B cell (primary cell): ENCODE results near the gene ATP8B1. TPM values are rescaled to one million over a fixed set of nuclear protein-coding genes. Genes with fewer than 3 reads are reported as not detected.

Experiments used
- ATAC-seq: fragments of 200-7000 bp; cut with Tn5 transposase; one replicate; pipeline ENCODE4 v1.10.0; 2021; ENCODE audit warnings: low read depth, mild to moderate bottlenecking, moderate number of reproducible peaks, moderate library complexity
- CTCF ChIA-PET: fragments of 350-600 bp; sonication (Branson Sonifier 250); formaldehyde crosslinking; loops from one replicate; lab custom pipeline; 2021; ENCODE audit warnings: antibody characterized with exemption, inconsistent platforms; lab: Charles Lee
- POLR2A ChIA-PET: fragments of 350-600 bp; sonication (Branson Sonifier 250); formaldehyde crosslinking; loops from one replicate; lab custom pipeline; 2021; ENCODE audit warnings: antibody characterized with exemption; lab: Charles Lee
- DNase-seq: peaks from one replicate; pipeline ENCODE4 v3.0.0; 2013
- H2AFZ ChIP-seq: 2 replicates; pipeline ENCODE4 v1.6.1; 2012; ENCODE audit warnings: mild to moderate bottlenecking, low read depth, low read length; ENCODE audit not compliant: insufficient read depth, poor library complexity, severe bottlenecking
- H3K27ac ChIP-seq, 2 donors: 1 replicate in 1 of 2; 2 replicates in 1 of 2; pipeline ENCODE4 v1.5.1; 2012 to 2013; ENCODE audit warnings: low read length in 2 of 2, mild to moderate bottlenecking in 2 of 2, moderate library complexity in 1 of 2
- H3K27me3 ChIP-seq, 4 experiments: fragments of 200-600 bp in 1 of 4; sonication (generic) in 1 of 4; replicated peaks in 1 of 4; 1 replicate in 2 of 4; 2 replicates in 2 of 4; pipeline versions ENCODE4 v1.6.1 to v1.7.0; 2013 to 2016; ENCODE audit warnings: low read length in 3 of 4, mild to moderate bottlenecking in 2 of 4, mixed read lengths in 1 of 4, moderate library complexity in 1 of 4; ENCODE audit not compliant: insufficient read depth in 4 of 4, control insufficient read depth in 3 of 4; ENCODE audit errors: control extremely low read depth in 1 of 4
- H3K36me3 ChIP-seq, 2 experiments: replicated peaks in 1 of 2; 1 replicate in 1 of 2; 2 replicates in 1 of 2; pipeline versions ENCODE4 v1.6.1 to v1.7.1; 2013; ENCODE audit warnings: low read length in 1 of 2; ENCODE audit not compliant: insufficient read depth in 2 of 2, control insufficient read depth in 1 of 2; ENCODE audit errors: control extremely low read depth in 1 of 2, extremely low read depth in 1 of 2
- H3K4me1 ChIP-seq, 2 donors: fragments of 200-600 bp in 1 of 2; sonication (generic) in 1 of 2; 1 replicate in 1 of 2; 2 replicates in 1 of 2; pipeline versions ENCODE4 v1.5.1 to v1.6.1; 2013 to 2017; ENCODE audit warnings: low read length in 2 of 2; ENCODE audit not compliant: control insufficient read depth in 2 of 2, insufficient read depth in 2 of 2
- H3K4me2 ChIP-seq: replicated peaks from 2 replicates; pipeline ENCODE3; 2012; ENCODE audit warnings: mild to moderate bottlenecking, low read depth, low read length; ENCODE audit not compliant: poor library complexity, severe bottlenecking
- H3K4me3 ChIP-seq, 5 experiments: fragments of 200-600 bp in 1 of 5; sonication (generic) in 1 of 5; 1 replicate in 3 of 5; 2 replicates in 2 of 5; pipeline versions ENCODE4 v1.5.1 to v1.7.0; 2011 to 2016; ENCODE audit warnings: low read length in 4 of 5, mild to moderate bottlenecking in 4 of 5, low read depth in 2 of 5, control low read depth in 1 of 5, moderate library complexity in 1 of 5; ENCODE audit not compliant: insufficient read depth in 1 of 5; ENCODE audit errors: control extremely low read depth in 1 of 5, extremely low read depth in 1 of 5
- H3K79me2 ChIP-seq: fragments of 200-600 bp; sonication (generic); one replicate; pipeline ENCODE4 v1.6.0; 2016; ENCODE audit warnings: low read length; ENCODE audit not compliant: control insufficient read depth, insufficient read depth
- H3K9ac ChIP-seq: fragments of 200-600 bp; sonication (generic); 2 replicates; pipeline ENCODE4 v1.6.1; 2017; ENCODE audit warnings: mild to moderate bottlenecking, low read length, moderate library complexity
- H3K9me3 ChIP-seq, 3 donors: one replicate each; pipeline versions ENCODE4 v1.6.1 to v1.7.1; 2013; ENCODE audit warnings: low read length in 2 of 3; ENCODE audit not compliant: control insufficient read depth in 2 of 3, insufficient read depth in 1 of 3; ENCODE audit errors: control extremely low read depth in 1 of 3
- H4K20me1 ChIP-seq: 2 replicates; pipeline ENCODE4 v1.6.0; 2012; ENCODE audit warnings: mild to moderate bottlenecking, low read length; ENCODE audit not compliant: insufficient read depth, control insufficient read depth, poor library complexity, severe bottlenecking
- H3K27ac Mint-ChIP-seq: one replicate; pipeline ENCODE4 v1.8.0; 2021; ENCODE audit warnings: mixed read lengths
- H3K27me3 Mint-ChIP-seq: one replicate; pipeline ENCODE4 v1.8.0; 2021; ENCODE audit warnings: mixed read lengths
- H3K4me1 Mint-ChIP-seq: one replicate; pipeline ENCODE4 v1.8.0; 2021; ENCODE audit warnings: mixed read lengths
- H3K4me3 Mint-ChIP-seq: one replicate; pipeline ENCODE4 v1.8.0; 2021; ENCODE audit warnings: mixed read lengths
- H3K9me3 Mint-ChIP-seq: one replicate; pipeline ENCODE4 v1.8.0; 2022; ENCODE audit warnings: mixed read lengths; ENCODE audit not compliant: insufficient read depth
- CTCF ChIP-seq: fragments of 200-600 bp; IDR thresholded peaks from one replicate; pipeline ENCODE4 v1.8.0; 2022; ENCODE audit warnings: antibody characterized with exemption, mild to moderate bottlenecking
- EZH2 ChIP-seq: IDR thresholded peaks from 2 replicates; pipeline ENCODE4 v1.6.1; 2012; ENCODE audit warnings: borderline replicate concordance, low read depth, mild to moderate bottlenecking, moderate library complexity, low read length; ENCODE audit not compliant: insufficient read depth, poor library complexity, severe bottlenecking
- WGBS: methylation state at CpG from one replicate; pipeline ENCODE4 v1.1.5; 2013; ENCODE audit warnings: missing lambda C conversion rate; ENCODE audit not compliant: insufficient coverage; 5-methylcytosine and 5-hydroxymethylcytosine counted together
- intact Hi-C: fragments of 100-400 bp; cut with micrococcal nuclease; formaldehyde crosslinking; loops from one replicate; pipeline ENCODE4 v1.10.0; 2022
- polyA plus RNA-seq: library from polyadenylated mRNA; depleted of rRNA; stranded (reverse); fragments of >200 nt; gene quantifications from 2 replicates; pipeline ENCODE4 v1.2.3, GENCODE V29; 2012
- total RNA-seq, 2 donors: library from RNA; stranded (reverse); fragments of 120-200 nt in 1 of 2; gene quantifications; 1 replicate in 1 of 2; 2 replicates in 1 of 2; pipeline versions ENCODE4 v1.2.3 to v1.2.4, GENCODE V29; 2013 to 2022

The ATP8B1 gene
- total and polyA plus RNA-seq, 2 donors (not counting 1 experiment from before 2014, with no cell fraction given): 0.27 TPM; not detected in 1

- Histone ChIP-seq H3K9me3 (peaks cover 0 to 16% (median 0%) of the 10 kb centered on the region in 3 donors), H3K27me3 (peaks cover 0 to 38% (median 21%) of the 10 kb centered on the region in 4 experiments), H3K4me2 (no peak overlapping the region), H3K4me1 (peaks cover 23 to 25% of the 10 kb centered on the region in 2 donors), H3K4me3 (no peak overlapping the region), H3K36me3 (no peaks in the 10 kb centered on the region), H2AFZ (no peak overlapping the region), H3K79me2 (no peaks in the 10 kb centered on the region), H3K9ac (no peak overlapping the region), H3K27ac (no peak overlapping the region), H4K20me1 (no peaks in the 10 kb centered on the region)
- intact Hi-C loops: loop anchor here (5.0 kb wide), 1 partner anchor 33 kb away; no protein-coding TSS in a partner anchor
- DNase-seq: no peak
- no peaks in the 10 kb centered on the region for H3K9me3 Mint-ChIP-seq
- H3K4me3 Mint-ChIP-seq: peak overlapping the region; percentile 11
- ATAC-seq: no peak
- H3K4me1 Mint-ChIP-seq: peaks cover 22% of the 10 kb centered on the region
- POLR2A ChIA-PET: no interaction called here
- CTCF ChIA-PET: no interaction called here
- no peak for TF ChIP-seq EZH2
- no peak for TF ChIP-seq CTCF
- peaks cover 40% of the 10 kb centered on the region for H3K27me3 Mint-ChIP-seq
- 63% methylated on average over 5 of the region's 6 CpGs for WGBS
- H3K27ac Mint-ChIP-seq: no peak overlapping the region
These were observed 1.4 kb upstream of the ATP8B1 start for GRCh38 chr18:57804557-57804956.

- ChIA-PET CTCF (no interaction called here), POLR2A (no interaction called here)
- Histone ChIP-seq H2AFZ (peak overlapping the region; percentile 41), H3K4me2 (peak overlapping the region; percentile 97), H3K9ac (peak overlapping the region; percentile 65), H3K27me3 (peaks cover 0 to 38% (median 21%) of the 10 kb centered on the region in 4 experiments), H3K4me1 (peaks cover 23 to 25% of the 10 kb centered on the region in 2 donors), H3K4me3 (peak overlapping the region in 4 of 5 experiments; percentile 30 to 69 (median 54)), H4K20me1 (no peaks in the 10 kb centered on the region), H3K36me3 (no peaks in the 10 kb centered on the region), H3K9me3 (peaks cover 0 to 16% (median 0%) of the 10 kb centered on the region in 3 donors), H3K79me2 (no peaks in the 10 kb centered on the region), H3K27ac (no peak overlapping the region)
- Mint-ChIP-seq H3K27me3 (peaks cover 40% of the 10 kb centered on the region), H3K9me3 (no peaks in the 10 kb centered on the region), H3K4me3 (peak overlapping the region; percentile 93), H3K4me1 (peaks cover 22% of the 10 kb centered on the region), H3K27ac (peak overlapping the region; percentile 37)
- under 1% methylated on average over 74 of the region's 74 CpGs for WGBS
- TF ChIP-seq CTCF (no peak), EZH2 (peak; percentile 88)
- peak; percentile 39 for DNase-seq
- peak; percentile 35 for ATAC-seq
- intact Hi-C loops: loop anchor here (5.0 kb wide), 1 partner anchor 35 kb away; no protein-coding TSS in a partner anchor
These were observed 657 bp downstream of the ATP8B1 start for GRCh38 chr18:57802213-57803102.
